Skin of body (tissue), 2 donors: Measurements from ENCODE around the gene KCNH6. TPM values are rescaled to one million over a fixed set of nuclear protein-coding genes. Genes with fewer than 3 reads are reported as not detected.

Experiments
- small RNA-seq: library from RNA; depleted of rRNA; stranded (forward); fragments of <200 nt; gene quantifications from one replicate; pipeline ENCODE3, GENCODE V24; 2014; ENCODE audit warnings: low replicate concordance
- total RNA-seq: library from RNA; depleted of rRNA; stranded (reverse); fragments of >200 nt; gene quantifications from one replicate; pipeline ENCODE4 v1.2.3, GENCODE V29; 2014

Gene KCNH6
- total RNA-seq, 1 donor from 2014 or later: not detected

Small RNA genes within 50 kb of the gene (small RNA-seq; reads per million reads assigned to genes)
- gene RNU6-288P: not detected

Other genes starting within 250 kb of the KCNH6 start
- gene CYB561, start 77.1 kb upstream of the KCNH6 start, total RNA-seq: 13.0 TPM
- 5.6 TPM for gene ACE, start 46.3 kb upstream of the KCNH6 start, total RNA-seq
- gene DCAF7, start 27.1 kb downstream of the KCNH6 start, total RNA-seq: 17.3 TPM
- 7.4 TPM for gene TACO1, start 77.5 kb downstream of the KCNH6 start, total RNA-seq
- 24.6 TPM for gene MAP3K3, start 99.1 kb downstream of the KCNH6 start, total RNA-seq
- 9.5 TPM for gene LIMD2, start 176.8 kb downstream of the KCNH6 start, total RNA-seq
- gene STRADA, start 218.4 kb downstream of the KCNH6 start, total RNA-seq: 28.1 TPM